Heart right ventricle (tissue), 16 donors: ENCODE results near the gene MGLL. TPM values are rescaled to one million over a fixed set of nuclear protein-coding genes. Genes with fewer than 3 reads are reported as not detected.
"Not testable (repeated sequence)": the region's sequence is repeated elsewhere in the genome, so short reads cannot be mapped to it uniquely, and the experiment has no call there.

Experiments
- ATAC-seq, 8 donors: fragments of 200-7000 bp; cut with Tn5 transposase; one replicate each; pipeline ENCODE4 v1.9.1; 2020; ENCODE audit warnings: mild to moderate bottlenecking in 8 of 8, moderate library complexity in 8 of 8, moderate number of reproducible peaks in 1 of 8
- DNase-seq, 2 donors: peaks; one replicate each; pipeline ENCODE4 v3.0.0-alpha.2; 2020
- H3K27ac ChIP-seq, 10 donors: fragments of 200-600 bp; sonication (generic) in 2 of 10; one replicate each; pipeline versions ENCODE4 v1.5.0 to v1.8.0; 2020 to 2022; ENCODE audit warnings: mild to moderate bottlenecking in 3 of 10
- H3K27me3 ChIP-seq, 7 donors: fragments of 200-600 bp; one replicate each; pipeline ENCODE4 v1.8.0; 2021 to 2022; ENCODE audit warnings: mild to moderate bottlenecking in 2 of 7
- H3K36me3 ChIP-seq, 9 donors: fragments of 200-600 bp; sonication (generic) in 1 of 9; one replicate each; pipeline versions ENCODE4 v1.5.0 to v1.8.0; 2020 to 2022; ENCODE audit warnings: mild to moderate bottlenecking in 2 of 9
- H3K4me1 ChIP-seq, 9 donors: fragments of 200-600 bp; sonication (generic) in 1 of 9; one replicate each; pipeline versions ENCODE4 v1.5.0 to v1.8.0; 2020 to 2022; ENCODE audit warnings: mild to moderate bottlenecking in 4 of 9
- H3K4me3 ChIP-seq, 10 donors: fragments of 200-600 bp; sonication (generic) in 2 of 10; one replicate each; pipeline versions ENCODE4 v1.5.0 to v1.8.0; 2020 to 2022; ENCODE audit warnings: mild to moderate bottlenecking in 7 of 10, moderate library complexity in 2 of 10
- H3K9me3 ChIP-seq, 11 donors: fragments of 200-600 bp in 10 of 11; sonication (generic) in 2 of 11; one replicate each; pipeline versions ENCODE4 v1.5.0 to v1.8.0; 2013 to 2022; ENCODE audit warnings: mild to moderate bottlenecking in 2 of 11, control low read depth in 1 of 11, moderate library complexity in 1 of 11
- CTCF ChIP-seq, 9 donors: fragments of 200-600 bp; sonication (generic) in 2 of 9; IDR thresholded peaks; one replicate each; pipeline versions ENCODE4 v1.5.0 to v1.8.0; 2021 to 2022; ENCODE audit warnings: antibody characterized with exemption in 9 of 9, mild to moderate bottlenecking in 5 of 9, moderate library complexity in 1 of 9
- WGBS, 2 donors: extraction: QIAGEN DNeasy Blood & Tissue Kit; methylation state at CpG; one replicate each; pipeline ENCODE4 v1.1.7; 2013; ENCODE audit warnings: inconsistent platforms in 1 of 2; 5-methylcytosine and 5-hydroxymethylcytosine counted together
- intact Hi-C, 10 donors: fragments of 100-400 bp; cut with DNase I; formaldehyde crosslinking; loops; one replicate each; pipeline versions ENCODE4 v1.11.1 to v1.14.2; 2022
- polyA plus RNA-seq, 2 donors: library from polyadenylated mRNA; stranded (reverse); fragments of 200-250 nt; gene quantifications; one replicate each; pipeline ENCODE4 v1.2.3, GENCODE V29; 2013
- total RNA-seq, 10 donors: library from RNA; stranded (reverse); fragmentation: NEBNext Ultra II Directional in 3 of 10; extraction: Animal tissue kit (Norgen Biotek cat#: 25700) in 3 of 10; gene quantifications; one replicate each; pipeline versions ENCODE4 v1.2.1 to v1.2.4, GENCODE V29; 2021 to 2023
- donor health status: Arrhythmogenic right ventricular cardiomyopathy.
- donor health status: ischemic (EF 13 %, LVEDD 7.1; RV severe dilation, severe dysfunction).
- donor health status: healthy with polysubstance abuse.
- donor health status: DM: no; HTN: yes; CAD: no.
- donor health status: DM: no; HTN: no; CAD: no.
- donor health status: ischemic (EF 25% LVEDD 6.9; RV normal size, moderate dysfunction).
- donor health status: ischemic (EF 25% LVEDD 5.7; RV mildly dilated, moderate dysfunction).
- donor health status: healthy.
- donor health status: DM: yes; HTN: yes; CAD: no.
- donor health status: Ischemic cardiomyopathy.
- donor health status: ischemic (EF 35%, LVEDD 5.7; RV mildly dilated, moderate dysfunction).
- donor health status: nonischemic (EF 11% LVEDD 7.7; RV severe dilation, severe dysfunction).
- donor health status: DM: yes; HTN: yes; CAD: no.
- donor health status: PGD.
- donor health status: ischemic (EF 29% LVEDD 5.4; RV normal size, mild dysfunction).
- donor health status: nonischemic (EF 23%, LVEDD 6.1; RV moderate dilation, normal function).

MGLL gene
- total and polyA plus RNA-seq, 12 donors, result 35.7 to 103 (median 65.2) TPM

- Histone ChIP-seq H3K4me3 (no peak overlapping the region), H3K36me3 (peaks cover 0 to 66% (median 4%) of the 10 kb centered on the region in 9 donors), H3K4me1 (peaks cover 11 to 87% (median 64%) of the 10 kb centered on the region in 9 donors), H3K9me3 (peaks cover 0 to 6% (median 0%) of the 10 kb centered on the region in 11 donors), H3K27me3 (no peaks in the 10 kb centered on the region), H3K27ac (peak overlapping the region; percentile 35 to 99 (median 77))
- intact Hi-C loops, result no loop called here
- DNase-seq, result no peak
- ATAC-seq, result no peak
- WGBS, 2 donors, result 86% methylated on average over 2 of the region's 2 CpGs
- no peak for TF ChIP-seq CTCF (IDR thresholded peaks at IDR 0.05)
Observed at GRCh38 chr3:127708837-127709236, 113.5 kb downstream of the MGLL start.

GRCh38 chr3:127707851-127708411 lies 114.4 kb downstream of the MGLL start:
- WGBS, 2 donors, result 18 to 27% methylated on average over 13 of the region's 13 CpGs
- H3K36me3 ChIP-seq, result peaks cover 0 to 62% (median 4%) of the 10 kb centered on the region in 9 donors
- DNase-seq (peak in 1 of 2 donors; percentile 60), ATAC-seq (peak; percentile 23 to 77 (median 62))
- peaks cover 0 to 8% (median 0%) of the 10 kb centered on the region in 11 donors for H3K9me3 ChIP-seq
- peaks cover 11 to 87% (median 58%) of the 10 kb centered on the region in 9 donors for H3K4me1 ChIP-seq
- intact Hi-C loops, result no loop called here
- no peak for TF ChIP-seq CTCF (IDR thresholded peaks at IDR 0.05)
- no peaks in the 10 kb centered on the region for H3K27me3 ChIP-seq
- H3K27ac ChIP-seq, result peak overlapping the region; percentile 19 to 99 (median 77)
- no peak overlapping the region for H3K4me3 ChIP-seq

GRCh38 chr3:127706785-127707351 lies 115.4 kb downstream of the MGLL start:
- Histone ChIP-seq H3K9me3 (peaks cover 0 to 8% (median 0%) of the 10 kb centered on the region in 11 donors), H3K4me1 (peaks cover 12 to 87% (median 60%) of the 10 kb centered on the region in 9 donors), H3K4me3 (no peak overlapping the region), H3K36me3 (peaks cover 0 to 58% (median 4%) of the 10 kb centered on the region in 9 donors), H3K27me3 (no peaks in the 10 kb centered on the region), H3K27ac (peak overlapping the region; percentile 19 to 99 (median 77))
- WGBS, 2 donors, result 78 to 82% methylated on average over 16 of the region's 16 CpGs
- DNase-seq (no peak), ATAC-seq (peak in 6 of 8 donors; percentile 8 to 38 (median 16))
- TF ChIP-seq CTCF (IDR thresholded peaks at IDR 0.05), result no peak
- intact Hi-C loops, result no loop called here

GRCh38 chr3:127706312-127706711 lies 116.0 kb downstream of the MGLL start:
- TF ChIP-seq CTCF (IDR thresholded peaks at IDR 0.05), result no peak
- Histone ChIP-seq H3K27ac (peak overlapping the region; percentile 19 to 99 (median 77)), H3K36me3 (peaks cover 0 to 57% (median 4%) of the 10 kb centered on the region in 9 donors), H3K27me3 (no peaks in the 10 kb centered on the region), H3K9me3 (peaks cover 0 to 8% (median 0%) of the 10 kb centered on the region in 11 donors), H3K4me1 (peaks cover 17 to 87% (median 66%) of the 10 kb centered on the region in 9 donors), H3K4me3 (no peak overlapping the region)
- intact Hi-C loops, result no loop called here
- ATAC-seq (peak; percentile 30 to 61 (median 38)), DNase-seq (peak in 1 of 2 donors; percentile 75)
- WGBS, 2 donors, result 59 to 61% methylated on average over 7 of the region's 7 CpGs

- peaks cover 30 to 87% (median 71%) of the 10 kb centered on the region in 9 donors for H3K4me1 ChIP-seq
- intact Hi-C loops, result loop anchor here in 1 of 10 donors (5.0 kb wide), 1 partner anchor 32 kb away; no protein-coding TSS in a partner anchor
Observed at GRCh38 chr3:127704840-127705239, 117.5 kb downstream of the MGLL start.

More at GRCh38 chr3:127704840-127705239, 117.5 kb downstream of the MGLL start:
- H3K27me3 ChIP-seq, DNase-seq, ATAC-seq, H3K9me3 ChIP-seq, H3K4me3 ChIP-seq: not testable (repeated sequence)
- WGBS, 2 donors, result 90 to 93% methylated on average over 4 of the region's 4 CpGs
- Histone ChIP-seq H3K36me3 (peaks cover 0 to 43% (median 0%) of the 10 kb centered on the region in 9 donors), H3K27ac (peak overlapping the region in 4 of 10 donors; percentile 17 to 99 (median 54))
